HL-60 (cell line): Measurements from ENCODE around the gene KCNQ1.

Experiments
- DNase-seq, 2 experiments: peaks; one replicate each; pipeline ENCODE4 v3.0.0-alpha.2; 2010 to 2020; ENCODE audit warnings: low read depth in 1 of 2, low spot score in 1 of 2
- H3K27ac ChIP-seq: fragments of 250-450 bp; sonication (Bioruptor Pico); replicated peaks from 2 replicates; pipeline ENCODE4 v1.5.1; 2020; ENCODE audit warnings: mild to moderate bottlenecking, moderate library complexity
- H3K27me3 ChIP-seq: fragments of 250-450 bp; sonication (Bioruptor Pico); 2 replicates; pipeline ENCODE4 v1.5.1; 2021; ENCODE audit warnings: mild to moderate bottlenecking, moderate library complexity; ENCODE audit not compliant: insufficient read depth, poor library complexity, severe bottlenecking
- H3K4me3 ChIP-seq: replicated peaks from 2 replicates; pipeline ENCODE4 v1.5.1; 2011; ENCODE audit warnings: mild to moderate bottlenecking, control low read depth, low read length; ENCODE audit not compliant: insufficient read depth
- CTCF ChIP-seq: IDR thresholded peaks from one replicate; pipeline ENCODE4 v1.5.1; 2011; ENCODE audit warnings: low read length, control low read depth, inconsistent platforms; ENCODE audit not compliant: insufficient read depth
- GABPA ChIP-seq: IDR thresholded peaks from 2 replicates; pipeline ENCODE4 v1.6.1; 2012; ENCODE audit warnings: low read depth
- POLR2AphosphoS5 ChIP-seq: IDR thresholded peaks from 2 replicates; pipeline ENCODE4 v1.6.1; 2012; ENCODE audit warnings: low read depth
- REST ChIP-seq: IDR thresholded peaks from 2 replicates; pipeline ENCODE4 v1.6.1; 2012; ENCODE audit warnings: low read depth; ENCODE audit not compliant: insufficient replicate concordance
- SPI1 ChIP-seq: IDR thresholded peaks from 2 replicates; pipeline ENCODE4 v1.6.1; 2012; ENCODE audit warnings: low read depth, mild to moderate bottlenecking, borderline replicate concordance

The KCNQ1 gene

GRCh38 chr11:2587132-2587930, 142.5 kb downstream of the KCNQ1 start:
- Histone ChIP-seq H3K4me3 (no peak overlapping the region), H3K27me3 (no peaks in the 10 kb centered on the region), H3K27ac (no peak overlapping the region)
- DNase-seq: no peak
- TF ChIP-seq GABPA (no peak), CTCF (no peak)

- Histone ChIP-seq H3K27me3 (no peaks in the 10 kb centered on the region), H3K4me3 (no peak overlapping the region), H3K27ac (no peak overlapping the region)
- DNase-seq: no peak
- TF ChIP-seq REST (no peak), GABPA (no peak), SPI1 (no peak), CTCF (no peak), POLR2AphosphoS5 (no peak)
Measured at GRCh38 chr11:2587976-2588748, 143.4 kb downstream of the KCNQ1 start.

- DNase-seq: no peak
- Histone ChIP-seq H3K27me3 (no peaks in the 10 kb centered on the region), H3K4me3 (no peak overlapping the region), H3K27ac (no peak overlapping the region)
- TF ChIP-seq REST (no peak), SPI1 (no peak), GABPA (no peak), POLR2AphosphoS5 (no peak), CTCF (no peak)
Measured at GRCh38 chr11:2588809-2589537, 144.2 kb downstream of the KCNQ1 start.
